ENCODE data around the gene CENPI.

The CENPI gene

DNA sequence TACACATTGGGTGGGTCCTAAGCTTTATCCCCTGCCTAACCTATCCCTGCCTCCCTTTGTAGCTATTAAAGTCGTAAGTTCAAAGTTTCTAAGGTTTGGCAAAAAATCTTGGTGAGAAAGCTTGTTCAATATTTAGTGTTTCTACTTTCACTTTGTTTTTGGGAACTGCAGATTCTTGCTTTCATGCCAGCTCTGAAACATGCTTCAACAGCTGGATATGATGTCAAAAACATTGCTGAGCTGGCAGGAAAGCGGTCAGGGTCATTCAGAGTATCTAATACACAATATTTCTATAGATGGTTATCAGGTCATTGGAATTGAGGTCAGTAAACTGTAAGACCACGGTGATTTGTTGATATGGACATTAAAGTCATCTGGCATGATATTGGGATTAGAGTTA is 19.7 kb downstream of the CENPI start:
- H3K27ac Mint-ChIP-seq = no peak overlapping the region
- H3K9me3 Mint-ChIP-seq (ENCODE audit: low read depth) = no peaks in the 10 kb centered on the region
- H3K4me3 Mint-ChIP-seq = no peak overlapping the region
- H3K27me3 Mint-ChIP-seq = no peaks in the 10 kb centered on the region
- H3K4me1 Mint-ChIP-seq (ENCODE audit: low read depth) = no peaks in the 10 kb centered on the region
- peaks cover 2% of the 10 kb centered on the region for H3K36me3 Mint-ChIP-seq

DNA sequence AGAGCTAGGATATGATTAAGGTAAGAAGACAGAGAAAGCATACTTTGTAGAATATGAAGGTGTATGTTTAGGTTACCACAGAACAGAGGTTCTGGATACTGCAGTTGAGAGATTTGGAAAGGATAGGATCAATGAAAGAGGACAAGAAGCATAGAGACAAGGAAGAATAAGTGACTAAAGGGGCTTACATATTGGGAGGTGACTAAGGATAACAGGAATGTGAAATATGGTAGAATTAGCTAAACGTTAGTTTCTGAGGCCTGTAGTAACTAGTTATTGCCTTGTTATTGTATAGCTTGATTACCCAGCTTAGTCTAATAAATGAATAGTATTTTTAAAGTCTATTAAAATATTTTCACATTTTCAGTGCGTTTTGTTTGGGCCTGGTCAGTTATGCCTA is 38.2 kb downstream of the CENPI start:
- no peak overlapping the region for H3K27ac Mint-ChIP-seq
- H3K9me3 Mint-ChIP-seq (ENCODE audit: low read depth) = no peaks in the 10 kb centered on the region
- H3K4me3 Mint-ChIP-seq = no peak overlapping the region
- no peaks in the 10 kb centered on the region for H3K4me1 Mint-ChIP-seq (ENCODE audit: low read depth)
- H3K36me3 Mint-ChIP-seq = peaks cover 6% of the 10 kb centered on the region
- H3K27me3 Mint-ChIP-seq = no peaks in the 10 kb centered on the region

All from activated naive CD8-positive, alpha-beta T cell (primary cell).